ENCODE results near the gene ADORA2B.

Gene ADORA2B

DNA sequence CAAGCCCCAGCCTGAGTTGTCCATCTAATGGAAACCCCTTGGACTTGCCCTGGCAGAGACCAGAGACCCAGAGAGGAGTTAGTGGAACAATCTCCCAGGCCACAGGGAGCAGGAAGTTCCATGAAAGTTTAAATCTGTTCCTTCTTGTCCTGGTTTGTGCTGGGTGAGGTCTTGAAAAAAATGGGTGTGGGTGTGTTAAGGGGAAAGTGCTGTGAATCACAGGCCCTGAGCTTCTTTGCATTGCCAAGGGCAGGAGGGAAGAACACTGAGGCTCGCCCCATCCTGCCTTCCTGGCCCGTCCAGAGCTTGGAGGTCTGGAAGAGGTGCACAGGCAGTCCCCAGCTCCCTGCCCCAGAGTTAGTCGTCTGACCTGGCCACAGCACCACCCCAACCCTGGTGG, 2.3 kb downstream of the ADORA2B start:
- DNase-seq (ENCODE audit: low read depth), result no peak
- TF ChIP-seq, protein P1, sequence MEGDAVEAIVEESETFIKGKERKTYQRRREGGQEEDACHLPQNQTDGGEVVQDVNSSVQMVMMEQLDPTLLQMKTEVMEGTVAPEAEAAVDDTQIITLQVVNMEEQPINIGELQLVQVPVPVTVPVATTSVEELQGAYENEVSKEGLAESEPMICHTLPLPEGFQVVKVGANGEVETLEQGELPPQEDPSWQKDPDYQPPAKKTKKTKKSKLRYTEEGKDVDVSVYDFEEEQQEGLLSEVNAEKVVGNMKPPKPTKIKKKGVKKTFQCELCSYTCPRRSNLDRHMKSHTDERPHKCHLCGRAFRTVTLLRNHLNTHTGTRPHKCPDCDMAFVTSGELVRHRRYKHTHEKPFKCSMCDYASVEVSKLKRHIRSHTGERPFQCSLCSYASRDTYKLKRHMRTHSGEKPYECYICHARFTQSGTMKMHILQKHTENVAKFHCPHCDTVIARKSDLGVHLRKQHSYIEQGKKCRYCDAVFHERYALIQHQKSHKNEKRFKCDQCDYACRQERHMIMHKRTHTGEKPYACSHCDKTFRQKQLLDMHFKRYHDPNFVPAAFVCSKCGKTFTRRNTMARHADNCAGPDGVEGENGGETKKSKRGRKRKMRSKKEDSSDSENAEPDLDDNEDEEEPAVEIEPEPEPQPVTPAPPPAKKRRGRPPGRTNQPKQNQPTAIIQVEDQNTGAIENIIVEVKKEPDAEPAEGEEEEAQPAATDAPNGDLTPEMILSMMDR (conservative IDR thresholded peaks at IDR 0.05; ENCODE audit: low read depth, low read length), result no peak
- peak overlapping the region; percentile 72 for H3K4me3 ChIP-seq (ENCODE audit: low read length)

DNA sequence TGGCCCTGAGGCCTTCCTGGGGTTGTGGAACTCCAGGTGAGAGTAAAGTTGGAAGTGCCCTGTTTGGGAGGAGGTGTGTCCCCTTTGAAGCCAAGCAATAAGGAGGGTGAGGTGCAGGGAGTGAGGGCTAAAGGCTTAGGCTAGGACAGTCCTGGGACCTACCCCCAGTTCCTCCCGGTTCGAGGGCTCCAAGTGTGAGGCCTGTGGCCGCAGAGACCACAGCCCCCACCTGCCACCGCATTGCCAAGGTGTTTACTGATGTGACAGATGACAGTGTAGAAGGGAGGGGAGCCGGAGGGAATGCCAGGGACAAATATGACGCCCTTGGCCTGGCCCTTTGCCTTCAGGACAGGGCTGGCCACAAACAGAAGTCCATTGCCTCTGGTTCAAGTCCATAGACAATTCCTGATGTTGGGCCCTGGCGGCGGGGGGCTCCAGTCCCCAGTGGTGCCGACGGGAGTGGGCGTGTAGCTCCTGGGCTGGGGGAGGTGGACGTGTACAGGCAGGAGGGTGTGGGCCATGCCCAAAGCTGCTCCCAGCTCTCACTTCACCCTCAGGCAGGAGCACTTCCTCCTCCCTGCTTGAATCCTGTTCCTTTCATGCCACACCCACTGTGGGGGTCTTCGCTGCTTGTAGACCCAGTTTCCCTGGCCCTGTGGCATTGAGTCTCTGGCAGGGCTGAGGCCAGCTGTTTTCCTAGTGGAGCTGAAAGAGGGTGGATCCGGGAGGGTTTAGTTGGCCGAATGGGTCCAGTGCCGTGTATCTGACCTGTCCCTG, 3.2 kb downstream of the ADORA2B start:
- no peak for DNase-seq (ENCODE audit: low read depth)
- TF ChIP-seq, protein P1 (conservative IDR thresholded peaks at IDR 0.05; ENCODE audit: low read depth, low read length), result no peak
- H3K4me3 ChIP-seq (ENCODE audit: low read length), result no peak overlapping the region

DNA sequence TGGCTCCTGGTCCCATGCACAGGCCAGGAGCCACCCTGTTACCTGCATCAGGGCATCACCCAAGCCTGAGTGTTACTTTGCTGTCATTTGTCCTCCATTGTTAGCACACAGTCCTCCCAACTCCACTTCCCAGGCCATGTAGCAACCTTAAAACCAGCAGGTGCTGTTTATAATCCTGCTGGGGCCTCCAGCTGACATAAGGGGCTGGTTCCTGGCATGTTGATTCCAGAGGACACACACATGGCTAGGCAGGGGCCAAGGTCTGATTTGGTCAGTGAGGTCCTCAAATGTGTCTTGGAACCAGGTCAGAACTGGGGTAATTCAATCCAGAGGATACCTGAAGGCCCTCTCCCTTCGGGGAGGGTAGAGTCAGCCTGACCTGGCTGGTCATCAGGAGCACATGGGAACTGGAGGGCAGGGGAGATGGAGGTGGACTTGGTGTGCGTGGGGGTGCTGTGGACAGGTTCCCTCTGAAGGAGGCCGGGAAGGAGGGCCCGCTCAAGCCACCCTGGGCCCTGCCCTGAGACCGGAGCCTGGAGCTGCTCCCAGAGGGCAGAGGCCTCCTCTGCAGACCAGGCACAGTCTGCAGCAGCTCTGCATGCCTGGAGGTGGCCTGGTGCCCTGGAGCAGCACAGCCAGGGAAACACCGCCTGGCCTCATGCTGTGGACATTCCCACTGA, 6.6 kb downstream of the ADORA2B start:
- no peak for DNase-seq (ENCODE audit: low read depth)
- no peak overlapping the region for H3K4me3 ChIP-seq (ENCODE audit: low read length)
- TF ChIP-seq, protein P1 (conservative IDR thresholded peaks at IDR 0.05; ENCODE audit: low read depth, low read length), result no peak

DNA sequence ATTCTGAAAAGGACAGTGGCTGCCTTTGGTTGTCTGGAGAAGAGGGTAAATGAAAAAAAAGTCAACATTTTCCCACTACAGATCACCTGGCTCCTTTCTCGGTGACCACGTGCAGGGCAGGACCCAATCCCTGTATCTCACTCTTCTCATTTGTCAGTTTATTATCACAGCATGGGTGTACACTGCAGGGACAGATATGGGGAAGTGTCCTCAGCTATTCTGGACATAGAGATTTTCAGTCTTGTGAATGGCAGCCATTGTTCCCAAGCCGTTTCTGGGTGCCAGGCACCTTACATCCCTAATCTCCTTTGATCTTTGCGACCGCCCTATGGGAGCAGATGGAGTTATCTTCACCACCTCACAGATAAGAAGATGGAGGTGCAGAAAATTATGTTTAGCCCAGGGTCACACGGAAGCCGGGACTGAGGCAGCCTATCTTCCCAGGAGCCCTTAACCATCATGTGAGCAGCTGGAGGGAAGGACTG, 7.2 kb downstream of the ADORA2B start:
- no peak overlapping the region for H3K4me3 ChIP-seq (ENCODE audit: low read length)
- no peak for DNase-seq (ENCODE audit: low read depth)
- TF ChIP-seq, protein P1 (conservative IDR thresholded peaks at IDR 0.05; ENCODE audit: low read depth, low read length), result no peak

DNA sequence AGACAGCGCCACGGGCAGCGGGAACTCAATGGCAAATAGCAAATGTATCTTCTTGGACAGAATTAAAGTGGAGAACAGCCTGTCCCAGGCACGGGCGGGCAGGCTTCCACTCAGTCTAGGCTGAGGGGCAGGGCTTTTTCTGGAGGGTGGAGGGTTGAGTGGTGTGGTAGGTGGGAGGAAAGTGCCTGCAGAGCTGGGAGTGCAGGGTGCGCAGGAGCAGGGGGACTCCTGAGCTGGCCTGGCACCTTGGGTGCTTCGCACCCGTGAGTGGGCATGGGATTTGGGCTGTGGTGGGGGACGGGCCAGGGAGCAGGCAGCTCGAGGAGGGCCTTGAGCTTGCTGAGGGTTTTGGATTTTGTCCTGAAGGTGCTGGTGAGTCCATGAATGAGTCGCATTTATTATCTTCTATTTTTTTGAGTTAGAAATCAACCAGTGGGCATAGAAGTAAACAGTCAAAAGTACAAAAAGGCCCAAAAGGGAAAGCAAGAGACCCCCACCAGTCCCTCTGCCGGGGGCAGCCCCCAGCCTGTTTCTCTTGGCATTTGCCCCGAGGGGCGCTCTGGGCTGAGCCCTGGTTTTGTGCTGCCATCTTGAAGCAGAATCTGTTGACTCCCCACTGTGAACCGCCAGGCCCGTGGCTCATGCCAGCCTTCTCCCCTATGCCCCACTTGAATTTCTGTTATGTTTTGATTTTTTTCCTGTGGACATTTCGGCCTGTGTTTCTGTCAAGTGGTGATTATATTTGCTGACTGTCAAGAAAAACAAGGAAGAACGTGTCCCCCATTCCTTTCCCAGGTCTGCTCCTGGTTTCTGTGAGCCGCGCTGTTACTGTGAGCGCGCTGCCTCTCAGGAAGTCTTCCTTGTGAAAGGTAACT, 8.2 kb downstream of the ADORA2B start:
- no peak overlapping the region for H3K4me3 ChIP-seq (ENCODE audit: low read length)
- no peak for DNase-seq (ENCODE audit: low read depth)
- TF ChIP-seq, protein P1 (conservative IDR thresholded peaks at IDR 0.05; ENCODE audit: low read depth, low read length), result no peak

DNA sequence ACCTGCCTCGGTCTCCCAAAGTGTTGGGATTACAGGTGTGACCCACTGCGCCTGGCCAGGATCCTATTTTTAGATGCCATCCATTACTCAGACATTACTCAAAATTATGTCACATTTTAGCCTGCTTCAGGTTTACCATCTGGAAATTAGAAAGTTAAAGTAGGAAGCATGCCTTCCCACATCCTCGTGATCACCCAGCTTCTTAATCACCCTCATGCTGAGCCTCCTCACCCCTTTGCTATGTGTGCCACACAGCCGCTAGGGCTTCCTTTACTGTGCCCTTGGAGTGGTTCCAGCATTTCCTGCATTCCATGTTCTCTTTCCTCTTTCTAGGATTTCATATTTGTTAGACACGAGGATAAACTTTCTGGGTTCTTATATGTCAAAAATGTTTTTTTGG, 9.3 kb downstream of the ADORA2B start:
- DNase-seq (ENCODE audit: low read depth), result peak; percentile 97
- TF ChIP-seq, protein P1 (conservative IDR thresholded peaks at IDR 0.05; ENCODE audit: low read depth, low read length), result no peak
- H3K4me3 ChIP-seq (ENCODE audit: low read length), result no peak overlapping the region
